Endothelial cell of umbilical vein (primary cell): ENCODE results near the gene SRPK1. TPM values are rescaled to one million over a fixed set of nuclear protein-coding genes. Genes with fewer than 3 reads are reported as not detected.

Experiments used
- BruUV-seq: library from RNA; stranded (reverse); fragments of 400-500 nt; replicated peaks from 2 replicates; lab custom pipeline; 2021; lab: Mats Ljungman, UMichigan
- CTCF ChIA-PET: fragments of 300-600, 350-600 bp; sonication (Branson Sonifier 250); formaldehyde crosslinking; loops from one replicate; lab custom pipeline; 2021; ENCODE audit warnings: antibody characterized with exemption, inconsistent platforms; lab: Charles Lee
- POLR2A ChIA-PET: fragments of 300-600, 350-600 bp; sonication (Branson Sonifier 250); formaldehyde crosslinking; loops from one replicate; lab custom pipeline; 2021; ENCODE audit warnings: antibody characterized with exemption, inconsistent platforms; lab: Charles Lee
- DNase-seq: peaks from one replicate; pipeline ENCODE4 v3.0.0-alpha.2; 2011; ENCODE audit warnings: low read depth, low spot score
- FAIRE-seq: peaks from 2 replicates; lab custom pipeline; 2011; peaks lifted over from hg19 to GRCh38; lab: Jason Lieb, UNC
- H2AFZ ChIP-seq: 2 replicates; pipeline ENCODE4 v1.6.0; 2012; ENCODE audit warnings: low read depth, low read length, control low read depth, inconsistent platforms
- H3K27ac ChIP-seq: 2 replicates; pipeline ENCODE4 v1.5.1; 2011; ENCODE audit warnings: low read depth, mild to moderate bottlenecking, control low read depth, low read length, moderate library complexity; ENCODE audit not compliant: insufficient read depth
- H3K27me3 ChIP-seq, 2 experiments: 2 replicates each; pipeline versions ENCODE4 v1.6.0 to v1.6.1; 2011; ENCODE audit warnings: low read length in 2 of 2, mixed read lengths in 1 of 2; ENCODE audit not compliant: control insufficient read depth in 2 of 2, insufficient read depth in 2 of 2
- H3K36me3 ChIP-seq, 2 experiments: 2 replicates in 1 of 2; 3 replicates in 1 of 2; pipeline ENCODE4 v1.5.1; 2011; ENCODE audit warnings: low read length in 2 of 2, mild to moderate bottlenecking in 1 of 2, moderate library complexity in 1 of 2; ENCODE audit not compliant: control insufficient read depth in 2 of 2, insufficient read depth in 2 of 2; ENCODE audit errors: extremely low read depth in 1 of 2
- H3K4me1 ChIP-seq: 3 replicates; pipeline ENCODE4 v1.5.1; 2011; ENCODE audit warnings: mild to moderate bottlenecking, low read length; ENCODE audit not compliant: control insufficient read depth, insufficient read depth; ENCODE audit errors: extremely low read depth
- H3K4me2 ChIP-seq: 2 replicates; pipeline ENCODE4 v1.6.1; 2011; ENCODE audit warnings: low read length, control low read depth, mixed read lengths; ENCODE audit not compliant: insufficient read depth
- H3K4me3 ChIP-seq, 3 experiments: fragments of 200-600 bp in 1 of 3; sonication (generic), shearing (Covaris generic) in 1 of 3; replicated peaks in 1 of 3; 2 replicates each; pipeline ENCODE4 v1.5.1; 2011 to 2016; ENCODE audit warnings: control low read depth in 3 of 3, low read length in 3 of 3, mild to moderate bottlenecking in 2 of 3, inconsistent platforms in 1 of 3, low read depth in 1 of 3, moderate library complexity in 1 of 3; ENCODE audit not compliant: insufficient read depth in 1 of 3
- H3K79me2 ChIP-seq: 2 replicates; pipeline ENCODE4 v1.6.0; 2012; ENCODE audit warnings: low read length, inconsistent platforms; ENCODE audit not compliant: control insufficient read depth, insufficient read depth
- H3K9ac ChIP-seq: replicated peaks from 2 replicates; pipeline ENCODE3; 2011; ENCODE audit warnings: low read length, control low read depth; ENCODE audit not compliant: insufficient read depth; ENCODE audit errors: extremely low read depth
- H3K9me1 ChIP-seq: replicated peaks from 3 replicates; pipeline ENCODE4 v1.6.0; 2011; ENCODE audit warnings: mild to moderate bottlenecking, low read length; ENCODE audit not compliant: control insufficient read depth, insufficient read depth; ENCODE audit errors: extremely low read depth
- H3K9me3 ChIP-seq: replicated peaks from 2 replicates; pipeline ENCODE4 v1.5.1; 2012; ENCODE audit warnings: low read length, inconsistent platforms; ENCODE audit not compliant: control insufficient read depth, insufficient read depth
- H4K20me1 ChIP-seq: replicated peaks from 2 replicates; pipeline ENCODE3; 2011; ENCODE audit warnings: mild to moderate bottlenecking, low read length; ENCODE audit not compliant: control insufficient read depth, insufficient read depth; ENCODE audit errors: extremely low read depth
- EZH2 ChIP-seq: IDR thresholded peaks from 2 replicates; pipeline ENCODE4 v1.6.1; 2012; ENCODE audit warnings: borderline replicate concordance, low read depth, mild to moderate bottlenecking, moderate library complexity, low read length, inconsistent platforms; ENCODE audit not compliant: severe bottlenecking
- FOS ChIP-seq: IDR thresholded peaks from 2 replicates; pipeline ENCODE4 v1.6.1; 2011; ENCODE audit warnings: mild to moderate bottlenecking, low read length, moderate library complexity, borderline replicate concordance; ENCODE audit not compliant: insufficient read depth
- GATA2 ChIP-seq: IDR thresholded peaks from 2 replicates; pipeline ENCODE4 v1.7.0; 2011; ENCODE audit warnings: low read depth, mild to moderate bottlenecking, moderate library complexity, mixed read lengths, low read length; ENCODE audit not compliant: insufficient read length, insufficient read depth
- JUN ChIP-seq: IDR thresholded peaks from 2 replicates; pipeline ENCODE4 v1.6.1; 2011; ENCODE audit warnings: borderline replicate concordance, low read depth; ENCODE audit not compliant: insufficient read length, insufficient read depth
- MYC ChIP-seq: IDR thresholded peaks from one replicate; pipeline ENCODE4 v1.6.1; 2011; ENCODE audit warnings: mild to moderate bottlenecking, low read depth, low read length
- POLR2A ChIP-seq: IDR thresholded peaks from 2 replicates; pipeline ENCODE4 v1.6.1; 2012; ENCODE audit warnings: low read depth, mild to moderate bottlenecking, control low read depth, low read length
- POLR2AphosphoS5 ChIP-seq: IDR thresholded peaks from 2 replicates; pipeline ENCODE4 v1.6.1; 2012; ENCODE audit warnings: low read depth, mild to moderate bottlenecking, control low read depth, low read length, moderate library complexity; ENCODE audit not compliant: insufficient read depth
- dilution Hi-C: fragments of 300-500 bp; cut with MboI; formaldehyde crosslinking; loops from one replicate; pipeline ENCODE4 v1.15.0; 2019; ENCODE audit warnings: low sequenced_read_pairs; ENCODE audit not compliant: extremely low pct_ligation_motif_present
- intact Hi-C: fragments of 100-400 bp; cut with micrococcal nuclease; formaldehyde crosslinking; loops from one replicate; pipeline ENCODE4 v1.10.0; 2022
- polyA plus RNA-seq, 4 experiments: library from polyadenylated mRNA; depleted of rRNA in 3 of 4; stranded (reverse) in 3 of 4; unstranded in 1 of 4; fragments of >200 nt; gene quantifications; 2 replicates each; pipeline versions ENCODE4 v1.2.1 to v1.2.3, GENCODE V29; 2011 to 2012; ENCODE audit warnings: missing spikeins in 1 of 4
- total RNA-seq: library from RNA; stranded (reverse); gene quantifications from 2 replicates; pipeline ENCODE4 v1.2.3, GENCODE V29; 2021
- TF ChIP-seq, protein P1 (sequence below): IDR thresholded peaks from 2 replicates; pipeline ENCODE4 v1.6.1; 2011; ENCODE audit not compliant: insufficient read depth, insufficient read length
- TF ChIP-seq, protein P2 (sequence below), 2 donors: IDR thresholded peaks; 1 replicate in 1 of 2; 2 replicates in 1 of 2; pipeline ENCODE4 v1.5.1; 2011; ENCODE audit warnings: low read length in 2 of 2, mild to moderate bottlenecking in 2 of 2, moderate library complexity in 2 of 2, control low read depth in 1 of 2, inconsistent platforms in 1 of 2, low read depth in 1 of 2; ENCODE audit not compliant: insufficient read depth in 1 of 2; ENCODE audit errors: extremely low read depth in 1 of 2

The SRPK1 gene
- total and polyA plus RNA-seq, 2 donors (not counting 3 experiments of a cell fraction or from before 2014, with no cell fraction given) = 18.9 to 72.7 TPM

DNA sequence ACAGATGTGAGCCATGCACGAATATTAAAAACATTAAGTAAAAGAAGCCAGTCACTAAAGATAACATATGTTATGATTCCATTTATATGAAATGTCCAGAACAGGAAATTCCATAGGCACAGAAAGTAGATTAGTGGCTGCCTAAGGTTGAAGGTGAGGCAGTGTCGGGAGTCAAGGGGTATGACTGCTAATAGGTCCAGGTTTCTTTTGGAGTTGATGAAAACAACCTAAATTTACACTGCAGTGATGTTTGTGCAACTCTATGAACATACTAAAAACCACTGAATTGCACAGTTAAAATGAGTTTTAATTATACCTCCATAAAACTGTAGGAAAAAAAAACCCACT is 14.4 kb downstream of the SRPK1 start:
- FAIRE-seq = no peak
- ChIA-PET POLR2A (no interaction called here), CTCF (interaction anchor here (2.5 kb wide), 1 partner anchor 11 kb away, joined by 8 read pairs; no protein-coding TSS in a partner anchor)
- H3K9me3 ChIP-seq = peaks cover 4% of the 10 kb centered on the region
- dilution Hi-C loops (no loop called here), intact Hi-C loops (no loop called here)
- H3K4me3 ChIP-seq = no peak overlapping the region
- H3K9ac ChIP-seq = no peak overlapping the region
- H3K79me2 ChIP-seq = peaks cover 83% of the 10 kb centered on the region
- H2AFZ ChIP-seq = no peak overlapping the region
- H4K20me1 ChIP-seq = no peaks in the 10 kb centered on the region
- H3K27ac ChIP-seq = peak overlapping the region; percentile 50
- peaks cover 2% of the 10 kb centered on the region in 2 experiments for H3K36me3 ChIP-seq
- no peaks in the 10 kb centered on the region for H3K27me3 ChIP-seq
- peak overlapping the region; percentile 52 for H3K4me2 ChIP-seq
- TF ChIP-seq MYC (no peak), POLR2AphosphoS5 (peak; percentile 20), GATA2 (peak; percentile 48)
- no TSS peak for BruUV-seq
- peak; percentile 42 for DNase-seq
- H3K4me1 ChIP-seq = peaks cover 18% of the 10 kb centered on the region
- no peaks in the 10 kb centered on the region for H3K9me1 ChIP-seq

DNA sequence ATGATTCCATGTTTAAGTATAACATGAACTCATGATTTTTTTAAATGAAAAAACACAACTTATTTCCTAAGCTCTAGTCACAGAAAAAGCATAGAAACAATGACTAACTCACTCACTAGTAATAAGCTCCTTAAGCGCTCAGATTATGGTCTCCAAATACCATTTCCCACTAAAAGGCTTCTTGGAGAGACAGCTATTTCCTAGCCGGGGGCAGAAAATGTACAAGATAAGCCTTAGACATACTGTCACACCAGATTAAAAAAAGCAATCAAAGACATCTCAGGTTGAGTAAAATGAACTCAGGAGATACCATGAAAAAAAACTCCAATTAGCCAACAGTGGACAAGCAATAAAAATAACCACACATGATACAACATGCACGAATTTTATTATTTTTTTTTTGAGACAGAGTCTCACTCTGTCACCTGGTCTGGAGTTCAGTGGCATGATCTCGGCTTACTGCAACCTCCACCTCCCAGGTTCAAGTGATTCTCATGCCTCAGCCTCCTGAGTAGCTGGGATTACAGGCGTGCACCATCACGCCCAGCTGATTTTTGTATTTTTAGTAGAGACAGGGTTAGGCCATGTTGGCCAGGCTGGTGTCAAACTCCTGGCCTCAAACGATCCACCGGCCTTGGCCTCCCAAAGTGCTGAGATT is 14.9 kb downstream of the SRPK1 start:
- H3K27me3 ChIP-seq = no peaks in the 10 kb centered on the region
- no TSS peak for BruUV-seq
- peaks cover 2% of the 10 kb centered on the region in 2 experiments for H3K36me3 ChIP-seq
- H2AFZ ChIP-seq = no peak overlapping the region
- TF ChIP-seq GATA2 (no peak), JUN (no peak), MYC (no peak), FOS (no peak), EZH2 (no peak), POLR2A (no peak), POLR2AphosphoS5 (no peak)
- TF ChIP-seq, protein P1, sequence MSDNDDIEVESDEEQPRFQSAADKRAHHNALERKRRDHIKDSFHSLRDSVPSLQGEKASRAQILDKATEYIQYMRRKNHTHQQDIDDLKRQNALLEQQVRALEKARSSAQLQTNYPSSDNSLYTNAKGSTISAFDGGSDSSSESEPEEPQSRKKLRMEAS = no peak
- TF ChIP-seq, protein P2, sequence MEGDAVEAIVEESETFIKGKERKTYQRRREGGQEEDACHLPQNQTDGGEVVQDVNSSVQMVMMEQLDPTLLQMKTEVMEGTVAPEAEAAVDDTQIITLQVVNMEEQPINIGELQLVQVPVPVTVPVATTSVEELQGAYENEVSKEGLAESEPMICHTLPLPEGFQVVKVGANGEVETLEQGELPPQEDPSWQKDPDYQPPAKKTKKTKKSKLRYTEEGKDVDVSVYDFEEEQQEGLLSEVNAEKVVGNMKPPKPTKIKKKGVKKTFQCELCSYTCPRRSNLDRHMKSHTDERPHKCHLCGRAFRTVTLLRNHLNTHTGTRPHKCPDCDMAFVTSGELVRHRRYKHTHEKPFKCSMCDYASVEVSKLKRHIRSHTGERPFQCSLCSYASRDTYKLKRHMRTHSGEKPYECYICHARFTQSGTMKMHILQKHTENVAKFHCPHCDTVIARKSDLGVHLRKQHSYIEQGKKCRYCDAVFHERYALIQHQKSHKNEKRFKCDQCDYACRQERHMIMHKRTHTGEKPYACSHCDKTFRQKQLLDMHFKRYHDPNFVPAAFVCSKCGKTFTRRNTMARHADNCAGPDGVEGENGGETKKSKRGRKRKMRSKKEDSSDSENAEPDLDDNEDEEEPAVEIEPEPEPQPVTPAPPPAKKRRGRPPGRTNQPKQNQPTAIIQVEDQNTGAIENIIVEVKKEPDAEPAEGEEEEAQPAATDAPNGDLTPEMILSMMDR (IDR thresholded peaks at IDR 0.05; ENCODE audit: extremely low read depth in 1 of 2, insufficient read depth in 1 of 2, low read depth in 1 of 2, low read length in 2 of 2) = no peak
- no peaks in the 10 kb centered on the region for H4K20me1 ChIP-seq
- H3K9me1 ChIP-seq = no peaks in the 10 kb centered on the region
- intact Hi-C loops = no loop called here
- POLR2A ChIA-PET = no interaction called here
- peaks cover 84% of the 10 kb centered on the region for H3K79me2 ChIP-seq
- DNase-seq (no peak), FAIRE-seq (peak; percentile 55)
- H3K4me1 ChIP-seq = peaks cover 18% of the 10 kb centered on the region
- dilution Hi-C loops = no loop called here
- CTCF ChIA-PET = no interaction called here
- H3K4me3 ChIP-seq = no peak overlapping the region
- H3K27ac ChIP-seq = peak overlapping the region; percentile 50
- H3K9ac ChIP-seq = no peak overlapping the region
- H3K4me2 ChIP-seq = peak overlapping the region; percentile 3
- peaks cover 4% of the 10 kb centered on the region for H3K9me3 ChIP-seq
